ENCODE results near the gene NFATC4. TPM values are rescaled to one million over a fixed set of nuclear protein-coding genes. Genes with fewer than 3 reads are reported as not detected.
A peak's percentile ranks its signal among the peaks of the same experiment; 100 is the strongest.

The NFATC4 gene
- total RNA-seq, 1 experiment from 2014 or later, result 4.3 TPM

DNA sequence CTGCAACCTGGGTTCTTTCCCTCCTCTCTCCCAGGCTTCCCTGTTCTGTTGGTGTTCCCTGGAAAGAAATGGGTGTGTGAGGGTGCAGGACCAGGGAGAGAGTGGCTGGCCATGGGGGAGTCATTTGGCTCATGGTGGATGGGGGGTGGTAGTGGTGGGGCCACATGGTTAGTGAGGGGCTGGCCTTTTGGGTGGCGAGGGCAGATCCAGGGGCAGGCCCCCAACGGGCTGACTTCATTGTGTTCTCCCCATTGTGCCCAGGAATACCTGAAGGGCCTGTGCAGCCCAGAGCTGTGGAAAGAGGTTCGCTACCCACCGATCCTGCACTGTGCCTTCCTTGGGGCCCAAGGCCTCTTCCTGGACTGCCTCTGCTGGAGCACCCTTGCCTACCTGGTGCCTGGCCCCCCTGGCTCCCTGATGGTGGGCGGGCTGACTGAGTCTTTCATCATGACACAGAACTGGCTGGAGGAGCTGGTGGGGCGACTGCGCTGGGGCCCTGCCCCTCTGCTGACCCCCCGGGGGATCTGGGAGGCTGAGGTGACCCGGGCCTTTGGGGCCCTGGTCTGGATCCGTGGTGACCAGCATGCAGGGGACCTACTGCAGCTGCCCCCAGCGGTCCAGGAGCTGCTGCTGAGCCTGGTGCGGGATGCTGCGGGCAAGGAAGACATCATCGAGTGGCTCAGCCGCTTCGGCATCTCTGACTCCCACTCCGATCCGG lies 39.8 kb downstream of the NFATC4 start:
- DNase-seq (ENCODE audit: low spot score), result no peak

DNA sequence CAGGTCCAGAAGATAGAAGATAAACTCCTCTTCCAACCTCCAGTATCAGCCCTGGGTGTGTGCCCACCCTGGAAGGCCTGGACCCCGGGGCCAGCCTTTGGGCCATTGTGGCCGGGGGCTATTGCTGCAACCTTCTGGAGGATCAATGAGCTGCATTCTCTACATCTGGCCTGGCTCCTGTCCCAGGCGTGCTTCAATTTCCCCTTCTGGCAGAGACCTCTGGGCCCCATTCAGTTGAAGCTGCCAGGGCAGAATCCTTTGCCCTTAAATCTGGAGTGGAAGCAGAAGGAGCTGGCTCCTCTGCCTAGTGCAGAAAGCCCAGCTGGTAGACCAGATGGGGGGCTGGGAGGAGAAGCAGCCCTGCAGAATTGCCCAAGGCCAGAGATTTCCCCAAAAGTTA lies 40.8 kb downstream of the NFATC4 start:
- no peak for DNase-seq (ENCODE audit: low spot score)

DNA sequence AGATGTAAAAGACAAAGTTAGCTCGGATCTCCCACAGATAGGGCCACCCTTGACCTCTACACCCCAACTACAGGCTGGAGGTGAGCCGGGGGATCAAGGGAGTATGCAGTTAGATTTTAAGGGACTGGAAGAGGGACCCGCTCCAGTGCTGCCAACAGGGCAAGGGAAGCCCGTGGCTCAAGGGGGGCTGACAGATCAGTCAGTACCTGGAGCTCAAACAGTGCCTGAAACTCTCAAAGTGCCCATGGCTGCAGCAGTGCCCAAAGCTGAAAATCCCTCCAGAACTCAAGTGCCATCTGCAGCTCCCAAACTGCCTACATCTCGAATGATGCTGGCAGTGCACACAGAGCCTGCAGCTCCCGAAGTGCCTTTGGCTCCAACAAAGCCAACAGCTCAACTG lies 41.2 kb downstream of the NFATC4 start:
- no peak for DNase-seq (ENCODE audit: low spot score)

- DNase-seq (ENCODE audit: low spot score), result no peak
Measured at GRCh38 chr14:24409956-24410355, 42.0 kb downstream of the NFATC4 start.

GRCh38 chr14:24411443-24412389 lies 43.7 kb downstream of the NFATC4 start:
- peak; percentile 64 for DNase-seq (ENCODE audit: low spot score)

DNA sequence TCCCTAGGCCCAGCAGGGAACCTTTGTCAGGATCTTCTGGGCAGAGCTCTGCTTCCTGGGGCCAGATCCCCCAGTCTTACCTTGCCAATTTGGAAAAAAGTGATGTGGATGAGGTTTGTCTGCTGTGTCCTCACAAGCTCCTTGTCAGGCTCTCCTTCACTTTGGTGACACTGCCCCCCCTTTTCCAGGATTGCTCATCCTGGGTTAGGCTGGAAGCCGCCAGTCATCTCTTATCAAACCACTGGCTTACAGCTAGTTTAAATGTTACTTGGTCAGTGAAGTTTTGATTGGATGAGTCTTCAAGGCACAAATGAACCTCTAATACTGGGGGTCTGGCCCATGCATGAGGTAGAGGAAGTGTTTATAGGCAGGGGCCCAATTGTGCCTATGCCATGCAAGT lies 46.1 kb downstream of the NFATC4 start:
- no peak for DNase-seq (ENCODE audit: low spot score)

- no peak for DNase-seq (ENCODE audit: low spot score)
Measured at GRCh38 chr14:24414732-24415420, 46.9 kb downstream of the NFATC4 start.

- DNase-seq (ENCODE audit: low spot score), result no peak
Measured at GRCh38 chr14:24415421-24416253, 47.7 kb downstream of the NFATC4 start.

DNA sequence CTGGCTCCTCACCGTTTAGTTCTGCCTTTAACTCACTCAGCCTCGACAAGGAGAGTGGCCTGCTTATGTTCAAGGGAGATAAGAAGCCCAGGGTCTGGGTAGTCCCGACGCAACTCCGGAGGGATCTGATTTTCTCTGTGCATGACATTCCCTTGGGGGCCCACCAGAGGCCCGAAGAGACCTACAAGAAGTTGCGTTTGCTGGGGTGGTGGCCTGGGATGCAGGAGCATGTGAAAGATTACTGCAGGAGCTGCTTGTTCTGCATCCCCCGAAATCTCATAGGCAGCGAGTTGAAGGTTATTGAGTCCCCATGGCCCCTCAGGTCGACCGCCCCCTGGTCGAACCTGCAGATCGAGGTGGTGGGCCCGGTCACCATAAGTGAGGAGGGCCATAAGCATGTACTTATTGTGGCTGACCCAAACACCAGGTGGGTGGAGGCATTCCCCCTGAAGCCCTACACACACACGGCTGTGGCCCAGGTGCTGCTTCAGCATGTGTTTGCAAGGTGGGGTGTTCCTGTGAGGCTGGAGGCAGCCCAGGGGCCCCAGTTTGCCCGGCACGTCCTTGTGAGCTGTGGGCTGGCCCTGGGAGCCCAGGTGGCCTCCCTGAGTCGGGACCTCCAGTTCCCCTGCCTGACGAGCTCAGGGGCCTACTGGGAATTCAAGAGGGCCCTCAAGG lies 48.4 kb downstream of the NFATC4 start:
- DNase-seq (ENCODE audit: low spot score), result no peak

DNA sequence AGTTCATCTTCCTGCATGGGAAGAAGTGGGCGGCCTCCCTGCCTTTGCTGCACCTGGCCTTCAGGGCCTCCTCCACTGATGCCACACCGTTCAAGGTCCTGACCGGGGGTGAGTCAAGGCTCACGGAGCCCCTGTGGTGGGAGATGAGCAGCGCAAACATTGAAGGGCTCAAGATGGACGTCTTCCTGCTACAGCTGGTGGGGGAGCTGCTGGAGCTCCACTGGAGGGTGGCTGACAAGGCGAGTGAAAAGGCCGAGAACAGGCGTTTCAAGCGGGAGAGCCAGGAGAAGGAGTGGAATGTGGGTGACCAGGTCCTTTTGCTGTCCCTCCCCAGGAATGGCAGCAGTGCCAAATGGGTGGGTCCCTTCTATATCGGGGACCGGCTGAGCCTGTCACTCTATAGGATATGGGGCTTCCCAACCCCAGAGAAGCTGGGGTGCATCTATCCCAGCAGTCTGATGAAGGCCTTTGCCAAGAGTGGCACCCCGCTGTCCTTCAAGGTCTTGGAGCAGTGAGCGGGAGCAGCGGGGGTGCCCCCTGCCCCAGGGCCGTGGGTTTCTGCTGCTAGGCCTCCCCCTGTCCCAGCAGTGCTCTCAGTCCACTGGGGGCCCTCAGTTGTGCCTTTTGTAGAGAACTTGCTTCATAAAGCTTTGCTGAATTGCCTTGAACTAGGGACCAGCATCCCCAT lies 49.1 kb downstream of the NFATC4 start:
- no peak for DNase-seq (ENCODE audit: low spot score)

- DNase-seq (ENCODE audit: low spot score), result no peak
Measured at GRCh38 chr14:24417832-24418491, 50.0 kb downstream of the NFATC4 start.

- peak; percentile 63 for DNase-seq (ENCODE audit: low spot score)
Measured at GRCh38 chr14:24418492-24418873, 50.5 kb downstream of the NFATC4 start.

DNA sequence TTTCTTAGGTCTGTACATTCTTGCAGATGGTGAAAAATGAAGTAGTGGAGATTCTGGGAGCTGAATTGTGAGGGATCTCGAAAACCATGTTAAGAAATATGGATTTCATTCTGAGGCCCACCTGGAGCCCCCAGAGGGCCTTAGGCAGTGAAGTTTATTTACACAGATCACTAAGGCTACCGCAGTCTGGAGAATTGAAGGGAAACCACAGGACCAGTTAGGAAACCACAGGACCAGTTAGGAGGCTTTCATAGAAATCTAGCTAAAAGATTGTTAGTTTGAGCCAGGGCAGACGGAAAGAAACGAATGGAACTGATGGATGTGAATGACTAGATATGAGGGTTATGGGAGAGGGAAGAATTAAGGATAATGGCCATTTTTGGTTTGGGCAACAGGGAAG lies 54.3 kb downstream of the NFATC4 start:
- DNase-seq (ENCODE audit: low spot score), result no peak

- DNase-seq (ENCODE audit: low spot score), result peak; percentile 63
Measured at GRCh38 chr14:24422694-24423601, 55.0 kb downstream of the NFATC4 start.

DNA sequence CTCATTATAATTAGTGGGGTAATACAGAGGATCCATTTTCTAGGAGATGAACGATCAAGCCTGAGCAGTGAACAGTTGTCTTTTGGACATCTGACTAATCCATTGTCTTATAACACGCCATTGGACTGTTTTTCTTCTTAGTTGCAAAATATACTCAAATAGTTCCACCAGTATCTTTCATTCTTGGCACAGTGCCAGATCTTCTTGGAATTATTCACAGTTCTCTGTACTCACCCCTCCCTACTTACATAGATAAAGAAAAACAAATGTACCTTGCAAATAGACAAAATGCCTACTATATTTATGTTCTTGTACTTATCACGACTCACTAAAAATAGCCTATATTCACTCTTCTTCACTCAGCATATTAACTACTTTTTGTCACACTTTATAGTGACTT lies 57.7 kb downstream of the NFATC4 start:
- DNase-seq (ENCODE audit: low spot score), result no peak

GRCh38 chr14:24426150-24426911 lies 58.3 kb downstream of the NFATC4 start:
- no peak for DNase-seq (ENCODE audit: low spot score)

GRCh38 chr14:24426912-24427536 lies 59.0 kb downstream of the NFATC4 start:
- DNase-seq (ENCODE audit: low spot score), result peak; percentile 54
